Mucosa of rectum (tissue), 2 donors: ENCODE measurements around the gene SLC4A1.

Source experiments
- H3K27ac ChIP-seq, 2 donors: one replicate each; pipeline ENCODE4 v1.7.0; 2013; ENCODE audit warnings: inconsistent platforms in 2 of 2, low read depth in 2 of 2, low read length in 2 of 2
- H3K27me3 ChIP-seq, 2 donors: one replicate each; pipeline ENCODE4 v1.7.0; 2013; ENCODE audit warnings: low read length in 2 of 2; ENCODE audit not compliant: control insufficient read depth in 2 of 2, insufficient read depth in 2 of 2
- H3K36me3 ChIP-seq, 2 donors: one replicate each; pipeline ENCODE4 v1.7.0; 2013; ENCODE audit warnings: low read length in 2 of 2; ENCODE audit not compliant: control insufficient read depth in 2 of 2, insufficient read depth in 2 of 2
- H3K4me1 ChIP-seq, 2 donors: one replicate each; pipeline ENCODE4 v1.7.0; 2013; ENCODE audit warnings: low read length in 2 of 2, mild to moderate bottlenecking in 1 of 2; ENCODE audit not compliant: control insufficient read depth in 2 of 2, insufficient read depth in 2 of 2
- H3K4me3 ChIP-seq, 2 donors: one replicate each; pipeline ENCODE4 v1.7.0; 2013; ENCODE audit warnings: low read length in 2 of 2
- H3K9ac ChIP-seq, 2 donors: one replicate each; pipeline ENCODE4 v1.7.0; 2013; ENCODE audit warnings: low read length in 2 of 2, low read depth in 1 of 2, mild to moderate bottlenecking in 1 of 2
- H3K9me3 ChIP-seq, 2 donors: one replicate each; pipeline ENCODE4 v1.7.0; 2013; ENCODE audit warnings: low read length in 2 of 2; ENCODE audit not compliant: control insufficient read depth in 2 of 2
- donor health status: healthy.
- donor health status: Normal muscosa, but diverticular disease.

Gene SLC4A1

GRCh38 chr17:44216694-44217093 lies 51.2 kb downstream of the SLC4A1 start:
- Histone ChIP-seq H3K4me1 (peaks cover 14 to 26% of the 10 kb centered on the region in 2 donors), H3K36me3 (peaks cover 39 to 40% of the 10 kb centered on the region in 2 donors), H3K9me3 (no peaks in the 10 kb centered on the region), H3K4me3 (peak overlapping the region in 1 of 2 donors; percentile 31), H3K27ac (peak overlapping the region in 1 of 2 donors; percentile 63), H3K9ac (peak overlapping the region in 1 of 2 donors; percentile 14), H3K27me3 (no peaks in the 10 kb centered on the region)

GRCh38 chr17:44216173-44216572 lies 51.8 kb downstream of the SLC4A1 start:
- peaks cover 44 to 45% of the 10 kb centered on the region in 2 donors for H3K36me3 ChIP-seq
- no peaks in the 10 kb centered on the region for H3K9me3 ChIP-seq
- H3K27ac ChIP-seq: peak overlapping the region in 1 of 2 donors; percentile 63
- H3K9ac ChIP-seq: no peak overlapping the region
- H3K4me1 ChIP-seq: peaks cover 14 to 26% of the 10 kb centered on the region in 2 donors
- H3K4me3 ChIP-seq: peak overlapping the region in 1 of 2 donors; percentile 31
- H3K27me3 ChIP-seq: no peaks in the 10 kb centered on the region

GRCh38 chr17:44214896-44215295 lies 53.0 kb downstream of the SLC4A1 start:
- peaks cover 49 to 51% of the 10 kb centered on the region in 2 donors for H3K36me3 ChIP-seq

GRCh38 chr17:44214230-44214494 lies 53.8 kb downstream of the SLC4A1 start:
- peaks cover 56 to 57% of the 10 kb centered on the region in 2 donors for H3K36me3 ChIP-seq
- peaks cover 24 to 39% of the 10 kb centered on the region in 2 donors for H3K4me1 ChIP-seq
- no peak overlapping the region for H3K27ac ChIP-seq

More at GRCh38 chr17:44214896-44215295, 53.0 kb downstream of the SLC4A1 start:
- H3K4me3 ChIP-seq: no peak overlapping the region
- H3K27ac ChIP-seq: no peak overlapping the region
- no peak overlapping the region for H3K9ac ChIP-seq
- H3K27me3 ChIP-seq: no peaks in the 10 kb centered on the region
- peaks cover 20 to 36% of the 10 kb centered on the region in 2 donors for H3K4me1 ChIP-seq
- H3K9me3 ChIP-seq: no peaks in the 10 kb centered on the region

GRCh38 chr17:44213403-44214229 lies 54.3 kb downstream of the SLC4A1 start:
- Histone ChIP-seq H3K9ac (no peak overlapping the region), H3K27ac (no peak overlapping the region), H3K36me3 (peaks cover 60 to 62% of the 10 kb centered on the region in 2 donors), H3K27me3 (no peaks in the 10 kb centered on the region), H3K4me3 (no peak overlapping the region), H3K4me1 (peaks cover 24 to 39% of the 10 kb centered on the region in 2 donors), H3K9me3 (no peaks in the 10 kb centered on the region)

More at GRCh38 chr17:44214230-44214494, 53.8 kb downstream of the SLC4A1 start:
- H3K9ac ChIP-seq: no peak overlapping the region
- H3K4me3 ChIP-seq: no peak overlapping the region
- H3K9me3 ChIP-seq: no peaks in the 10 kb centered on the region
- no peaks in the 10 kb centered on the region for H3K27me3 ChIP-seq

- Histone ChIP-seq H3K27me3 (no peaks in the 10 kb centered on the region), H3K9ac (no peak overlapping the region), H3K4me3 (no peak overlapping the region), H3K36me3 (peaks cover 67 to 70% of the 10 kb centered on the region in 2 donors), H3K4me1 (peaks cover 19 to 33% of the 10 kb centered on the region in 2 donors), H3K27ac (no peak overlapping the region), H3K9me3 (no peaks in the 10 kb centered on the region)
Measured at GRCh38 chr17:44212507-44213402, 55.2 kb downstream of the SLC4A1 start.

GRCh38 chr17:44211281-44212265 lies 56.4 kb downstream of the SLC4A1 start:
- no peaks in the 10 kb centered on the region for H3K27me3 ChIP-seq
- no peaks in the 10 kb centered on the region for H3K9me3 ChIP-seq
- H3K4me1 ChIP-seq: peaks cover 10 to 22% of the 10 kb centered on the region in 2 donors
- H3K4me3 ChIP-seq: no peak overlapping the region
- H3K9ac ChIP-seq: no peak overlapping the region
- H3K36me3 ChIP-seq: peaks cover 71 to 72% of the 10 kb centered on the region in 2 donors
- H3K27ac ChIP-seq: no peak overlapping the region

GRCh38 chr17:44210342-44211192 lies 57.4 kb downstream of the SLC4A1 start:
- H3K36me3 ChIP-seq: peaks cover 61 to 63% of the 10 kb centered on the region in 2 donors
- H3K4me1 ChIP-seq: peaks cover 10 to 15% of the 10 kb centered on the region in 2 donors
- H3K27ac ChIP-seq: peak overlapping the region in 1 of 2 donors; percentile 23
- peak overlapping the region; percentile 17 to 20 for H3K4me3 ChIP-seq
- H3K9me3 ChIP-seq: no peaks in the 10 kb centered on the region
- H3K27me3 ChIP-seq: no peaks in the 10 kb centered on the region
- peak overlapping the region; percentile 6 to 41 for H3K9ac ChIP-seq
